Fibroblast of villous mesenchyme (primary cell): ENCODE data around the gene CDK8. TPM values are rescaled to one million over a fixed set of nuclear protein-coding genes. Genes with fewer than 3 reads are reported as not detected.
A peak's percentile ranks its signal among the peaks of the same experiment; 100 is the strongest.

ENCODE experiments used
- DNase-seq: peaks from one replicate; pipeline ENCODE4 v3.0.0-alpha.2; 2010; ENCODE audit warnings: low read depth
- H3K4me3 ChIP-seq: 2 replicates; pipeline ENCODE4 v1.5.1; 2011; ENCODE audit warnings: low read depth, mild to moderate bottlenecking, low read length
- total RNA-seq: library from RNA; depleted of rRNA; stranded (reverse); fragments of >200 nt; gene quantifications from 2 replicates; pipeline ENCODE4 v1.2.3, GENCODE V29; 2012
- TF ChIP-seq, protein P1 (sequence below): IDR thresholded peaks from 2 replicates; pipeline ENCODE4 v1.5.1; 2012; ENCODE audit warnings: low read depth, mild to moderate bottlenecking, low read length; ENCODE audit not compliant: insufficient read depth

Gene CDK8
- total RNA-seq, 1 donor = 23.3 TPM

DNA sequence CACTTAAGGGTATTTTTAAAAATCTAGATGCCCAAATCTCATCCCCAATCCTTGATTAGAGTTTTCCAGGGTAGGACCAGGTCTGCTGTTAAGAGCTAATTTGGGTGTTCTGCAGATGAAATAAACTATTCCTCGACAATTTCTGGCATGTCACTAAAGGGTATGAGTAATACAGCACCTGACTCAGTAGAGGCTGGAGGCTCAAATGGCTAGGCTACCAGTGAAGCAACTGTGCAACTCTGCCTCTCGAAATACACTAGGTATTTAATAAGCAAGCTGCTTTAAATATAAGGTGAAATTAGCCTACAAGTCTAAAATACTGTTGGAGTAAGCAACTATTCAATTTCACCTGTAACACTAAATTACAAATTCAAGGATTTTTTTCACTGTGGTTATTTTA is 33.4 kb upstream of the CDK8 start:
- peak; percentile 50 for DNase-seq
- peak overlapping the region; percentile 99 for H3K4me3 ChIP-seq
- TF ChIP-seq, protein P1, sequence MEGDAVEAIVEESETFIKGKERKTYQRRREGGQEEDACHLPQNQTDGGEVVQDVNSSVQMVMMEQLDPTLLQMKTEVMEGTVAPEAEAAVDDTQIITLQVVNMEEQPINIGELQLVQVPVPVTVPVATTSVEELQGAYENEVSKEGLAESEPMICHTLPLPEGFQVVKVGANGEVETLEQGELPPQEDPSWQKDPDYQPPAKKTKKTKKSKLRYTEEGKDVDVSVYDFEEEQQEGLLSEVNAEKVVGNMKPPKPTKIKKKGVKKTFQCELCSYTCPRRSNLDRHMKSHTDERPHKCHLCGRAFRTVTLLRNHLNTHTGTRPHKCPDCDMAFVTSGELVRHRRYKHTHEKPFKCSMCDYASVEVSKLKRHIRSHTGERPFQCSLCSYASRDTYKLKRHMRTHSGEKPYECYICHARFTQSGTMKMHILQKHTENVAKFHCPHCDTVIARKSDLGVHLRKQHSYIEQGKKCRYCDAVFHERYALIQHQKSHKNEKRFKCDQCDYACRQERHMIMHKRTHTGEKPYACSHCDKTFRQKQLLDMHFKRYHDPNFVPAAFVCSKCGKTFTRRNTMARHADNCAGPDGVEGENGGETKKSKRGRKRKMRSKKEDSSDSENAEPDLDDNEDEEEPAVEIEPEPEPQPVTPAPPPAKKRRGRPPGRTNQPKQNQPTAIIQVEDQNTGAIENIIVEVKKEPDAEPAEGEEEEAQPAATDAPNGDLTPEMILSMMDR = no peak

DNA sequence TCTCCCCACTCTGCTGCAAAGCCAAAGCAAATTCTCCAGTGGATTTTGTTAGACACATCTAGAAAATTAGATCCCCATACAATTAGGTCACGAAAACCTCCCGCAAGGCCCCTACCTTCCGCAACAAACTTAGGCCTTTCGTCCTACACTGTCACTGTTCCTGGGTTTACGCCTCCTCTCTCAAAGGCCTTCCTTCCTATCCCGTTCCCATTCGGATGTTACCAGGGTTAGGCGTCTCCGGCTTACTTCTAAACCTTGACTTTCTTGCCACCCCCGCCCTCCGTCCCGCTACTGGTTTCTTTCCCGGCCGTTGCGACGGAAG is 32.6 kb upstream of the CDK8 start:
- peak overlapping the region; percentile 99 for H3K4me3 ChIP-seq
- TF ChIP-seq, protein P1 = no peak
- DNase-seq = no peak

DNA sequence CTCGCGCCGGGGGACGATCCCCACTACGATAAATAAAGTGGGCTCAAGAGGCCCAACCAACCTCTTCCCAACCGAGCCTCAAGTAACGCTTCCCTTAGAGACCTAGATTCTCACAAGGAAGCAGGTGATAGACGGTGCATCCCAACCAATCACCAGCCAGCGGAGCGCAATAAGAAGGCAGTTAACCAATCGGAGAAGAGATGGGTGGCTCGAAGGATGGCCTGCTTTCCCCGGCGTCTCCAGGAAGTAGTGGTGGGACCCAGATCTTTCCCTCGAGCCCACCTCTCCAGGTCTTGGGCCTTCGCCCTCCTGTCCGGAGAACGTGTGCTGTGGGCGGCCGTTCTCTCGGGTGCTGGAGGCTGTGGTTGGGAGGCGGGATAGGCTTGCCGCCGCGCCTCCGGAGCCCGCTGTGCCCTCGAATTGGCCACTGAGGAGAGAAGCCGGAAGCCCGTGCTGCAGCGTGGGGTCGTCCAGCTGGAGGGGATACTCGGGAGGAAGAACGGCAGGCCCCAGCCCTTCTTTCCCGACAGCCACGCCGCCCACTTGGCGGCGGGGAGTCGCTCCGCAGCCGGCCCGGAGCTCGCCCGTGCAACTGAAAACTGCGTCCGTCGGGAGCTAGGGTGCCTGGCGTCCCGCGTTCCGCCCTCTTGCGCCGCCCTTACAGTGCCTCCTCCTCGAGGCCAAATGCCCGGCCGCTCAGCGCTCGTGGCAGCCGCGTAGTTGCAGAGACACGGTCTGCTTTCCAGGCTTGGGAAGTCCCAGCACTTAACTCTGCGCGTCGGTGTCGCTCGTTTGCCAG is 32.0 kb upstream of the CDK8 start, which contains the start of gene RNF6:
Gene RNF6 (minus strand): TSS at position 594 of the 799 bp plus-strand sequence. CDS start 2,665 bp downstream, outside the sequence.
- TF ChIP-seq, protein P1 = no peak
- peak within 1 kb of the TSS; percentile 99 for H3K4me3 ChIP-seq

DNA sequence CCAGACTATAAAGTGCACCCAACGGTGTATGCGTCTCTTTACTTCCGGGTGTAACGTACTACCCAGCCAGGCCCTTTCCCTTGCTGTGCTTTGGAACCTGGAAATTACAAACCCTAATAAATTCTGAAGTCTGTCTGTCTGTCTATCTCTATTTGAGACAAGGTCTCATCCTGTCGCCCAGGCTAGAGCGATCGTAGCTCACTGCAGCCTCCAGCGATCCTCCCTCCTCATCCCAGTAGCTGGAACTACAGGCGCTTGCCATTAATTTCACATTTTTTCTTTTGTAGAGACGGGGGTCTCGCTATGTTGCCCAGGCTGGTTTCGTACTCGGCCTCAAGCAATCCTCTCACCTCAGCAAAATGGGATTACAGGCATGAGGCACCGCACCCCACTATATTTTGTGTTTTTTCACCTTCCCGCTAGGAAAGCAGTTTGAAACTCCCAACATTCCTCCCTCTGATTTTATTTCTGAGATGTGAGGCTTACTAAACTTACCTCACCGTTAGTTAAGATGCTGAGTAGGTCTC is 31.3 kb upstream of the CDK8 start:
- TF ChIP-seq, protein P1 = no peak
- DNase-seq = no peak
- H3K4me3 ChIP-seq = peak overlapping the region; percentile 99

More for the DNA sequence above, 32.0 kb upstream of the CDK8 start, which contains the start of gene RNF6:
- DNase-seq = peak; percentile 99

DNA sequence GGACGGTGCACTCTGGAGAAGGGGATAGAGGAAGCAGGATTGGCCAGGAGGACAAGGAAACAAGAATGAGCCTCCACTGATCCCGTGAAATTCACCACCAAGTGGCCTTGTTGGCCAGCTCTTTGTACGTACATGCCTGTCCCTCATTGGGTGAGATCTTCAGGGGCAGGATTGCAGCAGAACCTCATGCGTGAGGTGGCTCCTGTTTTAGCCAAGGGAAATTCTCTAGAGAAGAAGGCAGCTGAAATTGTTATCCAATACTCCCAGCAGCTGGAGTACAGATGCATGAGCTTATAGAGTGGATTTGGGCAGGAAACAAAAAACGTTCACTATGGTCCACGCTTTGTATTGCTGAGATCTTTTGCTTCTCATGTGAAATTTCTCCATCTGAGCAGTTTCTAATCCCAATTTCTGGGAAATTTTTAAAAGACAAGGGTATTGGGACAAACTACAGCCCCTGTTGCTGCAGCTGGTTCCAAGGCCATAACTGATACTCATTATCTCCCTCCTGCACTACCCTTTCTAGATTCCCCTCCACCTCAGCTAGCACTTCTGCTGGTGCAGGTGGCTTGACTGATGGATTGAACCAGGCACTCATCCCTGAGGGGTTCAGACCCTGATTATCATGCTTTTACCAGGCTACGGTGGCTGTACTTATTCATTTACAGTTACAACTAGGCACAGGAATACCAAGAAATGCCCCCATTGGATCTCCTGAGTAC is 27.9 kb upstream of the CDK8 start:
- no peak for DNase-seq
- H3K4me3 ChIP-seq = no peak overlapping the region
- TF ChIP-seq, protein P1 = no peak

DNA sequence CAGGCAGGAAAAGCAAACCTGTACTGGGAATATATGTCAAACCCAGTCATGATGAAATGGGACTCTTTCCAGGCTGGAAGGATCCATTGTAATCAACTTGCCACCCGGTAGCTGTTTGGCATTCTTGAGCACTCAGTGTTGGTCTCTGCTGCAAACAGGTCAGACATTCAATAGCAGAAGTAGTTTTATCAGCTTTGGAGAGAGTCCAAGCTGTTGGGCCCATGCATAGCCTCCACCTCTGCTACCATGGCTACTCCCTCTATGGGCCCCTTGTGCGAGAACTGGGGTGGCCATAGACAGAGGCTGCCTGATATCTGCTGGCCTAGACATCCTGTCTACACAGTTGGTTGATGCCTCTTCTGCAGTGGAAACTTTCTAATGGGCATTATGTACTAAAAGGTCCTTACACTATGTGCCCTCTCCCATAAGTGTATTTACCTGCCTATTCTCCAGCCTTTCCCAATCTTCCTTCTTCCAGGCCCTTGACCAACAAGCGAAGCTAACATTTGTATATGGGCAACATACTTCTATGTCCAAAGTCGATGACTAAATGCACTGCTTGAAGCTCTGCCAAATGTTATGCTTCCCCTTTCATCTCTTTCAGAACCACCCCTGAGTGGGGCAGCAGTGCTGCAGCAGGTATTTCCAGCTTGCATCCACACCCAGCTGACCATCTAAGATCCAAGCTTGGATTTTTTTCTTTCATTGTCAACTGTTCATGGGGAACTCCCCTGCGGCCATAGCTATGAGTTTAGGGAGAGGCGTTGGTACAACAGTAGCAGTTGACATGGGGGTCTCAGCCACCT is 26.6 kb upstream of the CDK8 start:
- no peak overlapping the region for H3K4me3 ChIP-seq
- TF ChIP-seq, protein P1 = no peak
- no peak for DNase-seq
